ENCODE data around the gene PLEKHG3.

Gene PLEKHG3

DNA sequence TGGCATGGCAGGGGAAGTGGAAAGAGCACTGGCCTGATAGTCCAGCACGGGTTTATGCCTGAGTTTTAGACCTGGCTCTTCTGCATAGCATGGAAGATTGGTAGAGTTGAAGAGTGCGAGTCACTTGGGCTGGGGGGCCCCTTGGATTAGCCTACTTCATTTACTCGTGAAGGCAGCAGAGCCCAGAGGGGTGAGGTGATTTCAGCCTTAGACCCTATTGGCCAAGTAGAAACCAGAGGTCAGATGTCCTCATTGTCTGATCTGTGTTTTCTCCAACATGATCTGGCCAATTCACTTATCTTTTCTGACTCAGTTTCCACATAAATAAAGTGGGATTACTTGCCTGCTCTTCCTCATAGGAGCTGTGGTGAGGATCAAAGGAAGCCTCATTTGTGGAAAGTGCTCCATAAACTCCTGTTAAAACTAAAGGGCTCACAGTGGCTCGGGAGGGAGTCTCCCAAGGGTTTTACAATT lies 1.9 kb downstream of the PLEKHG3 start:
- no peak for DNase-seq (ENCODE audit: extremely low read depth in 1 of 2, low read depth in 1 of 2)

- DNase-seq (ENCODE audit: extremely low read depth in 1 of 2, low read depth in 1 of 2), result no peak
Measured at GRCh38 chr14:64706593-64707193, 2.5 kb downstream of the PLEKHG3 start.

DNA sequence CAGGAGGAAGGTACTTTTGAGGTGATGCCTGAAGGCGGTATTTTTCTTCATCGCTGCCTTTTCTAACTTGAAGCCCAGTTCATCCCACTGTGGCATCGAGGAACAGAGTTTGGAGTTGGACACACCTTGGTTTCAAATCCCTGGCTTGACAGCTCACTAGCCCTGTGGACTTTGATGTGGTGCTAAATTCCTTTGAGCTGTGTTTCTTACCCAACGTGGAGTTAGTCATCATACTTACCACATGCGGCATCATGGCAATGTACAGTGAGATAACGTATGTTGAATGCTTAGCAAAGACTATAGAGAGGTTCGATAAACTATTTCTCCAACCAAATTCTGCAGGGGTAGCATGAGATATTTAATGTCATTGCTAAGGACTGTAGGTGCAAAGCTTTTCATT lies 3.4 kb downstream of the PLEKHG3 start:
- no peak for DNase-seq (ENCODE audit: extremely low read depth in 1 of 2, low read depth in 1 of 2)

- DNase-seq (ENCODE audit: extremely low read depth in 1 of 2, low read depth in 1 of 2), result no peak
Measured at GRCh38 chr14:64708148-64709004, 4.2 kb downstream of the PLEKHG3 start.

GRCh38 chr14:64709126-64709525 lies 4.9 kb downstream of the PLEKHG3 start:
- DNase-seq (ENCODE audit: extremely low read depth in 1 of 2, low read depth in 1 of 2), result no peak

- no peak for DNase-seq (ENCODE audit: extremely low read depth in 1 of 2, low read depth in 1 of 2)
Measured at GRCh38 chr14:64711039-64711438, 6.8 kb downstream of the PLEKHG3 start.

GRCh38 chr14:64713677-64714076 lies 9.5 kb downstream of the PLEKHG3 start:
- no peak for DNase-seq (ENCODE audit: extremely low read depth in 1 of 2, low read depth in 1 of 2)

- no peak for DNase-seq (ENCODE audit: extremely low read depth in 1 of 2, low read depth in 1 of 2)
Measured at GRCh38 chr14:64714432-64715025, 10.3 kb downstream of the PLEKHG3 start.

DNA sequence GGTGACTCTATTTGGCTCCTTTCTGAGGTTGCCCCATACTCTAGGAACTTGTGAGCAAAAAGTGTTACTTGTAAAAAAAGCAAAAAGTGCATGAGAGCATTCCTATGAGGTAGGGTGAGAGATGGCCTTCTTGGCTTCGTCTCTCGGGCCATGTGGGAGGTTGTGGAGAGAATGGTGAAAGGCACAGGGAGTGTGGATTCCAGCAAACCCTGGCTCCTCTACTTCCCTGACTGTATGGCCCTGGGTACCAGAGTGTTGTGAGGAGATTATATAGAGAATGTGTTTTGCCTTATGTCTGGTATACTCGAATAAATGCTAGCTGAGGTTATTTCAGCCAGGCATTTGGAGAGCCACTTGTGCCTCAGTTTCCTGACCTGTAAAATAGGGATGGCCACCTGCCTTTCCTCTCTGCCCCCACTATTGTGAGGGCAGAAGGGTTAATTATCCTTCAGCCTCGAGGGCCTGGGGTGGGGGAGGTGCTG lies 11.0 kb downstream of the PLEKHG3 start:
- DNase-seq (ENCODE audit: extremely low read depth in 1 of 2, low read depth in 1 of 2), result no peak

DNA sequence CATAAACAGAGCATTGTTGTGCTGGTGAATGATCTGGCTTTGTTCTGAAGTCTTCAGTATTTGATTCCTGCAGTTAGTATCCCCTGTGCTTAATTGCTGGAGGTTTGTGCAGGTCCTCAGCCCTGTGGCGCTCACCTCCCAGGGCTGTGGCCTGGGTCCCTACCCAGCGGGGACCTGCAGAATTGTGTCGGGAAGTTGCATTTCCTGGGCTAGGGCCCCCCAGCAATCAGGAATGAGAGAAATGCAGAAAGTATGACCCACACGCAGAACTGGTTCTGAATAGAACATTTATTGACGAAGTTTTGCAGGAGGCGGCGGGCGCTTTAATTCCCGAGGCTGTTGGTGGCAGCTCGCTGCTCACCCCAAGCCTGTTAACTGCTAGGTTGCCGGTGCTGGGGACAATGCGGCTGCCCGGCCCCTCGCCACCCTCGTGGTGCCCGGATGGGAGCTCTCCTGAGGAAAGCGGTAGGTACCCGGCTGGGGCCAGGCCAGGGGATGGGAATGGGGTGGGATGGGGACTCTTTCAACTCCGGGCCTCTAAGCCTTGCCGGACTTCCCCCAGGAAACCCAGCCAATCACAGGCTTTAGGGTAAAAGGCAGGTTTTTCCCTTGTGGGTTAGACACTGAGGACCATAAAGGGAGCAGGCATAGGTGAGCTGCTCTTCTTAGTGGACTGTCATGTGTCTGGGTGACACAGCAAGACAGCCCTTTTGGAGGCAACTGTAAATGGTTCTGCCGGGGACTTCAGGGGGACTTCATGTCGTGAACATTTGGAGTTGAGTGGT lies 11.6 kb downstream of the PLEKHG3 start:
- DNase-seq (ENCODE audit: extremely low read depth in 1 of 2, low read depth in 1 of 2), result no peak

GRCh38 chr14:64717870-64718269 lies 13.6 kb downstream of the PLEKHG3 start:
- no peak for DNase-seq (ENCODE audit: extremely low read depth in 1 of 2, low read depth in 1 of 2)

DNA sequence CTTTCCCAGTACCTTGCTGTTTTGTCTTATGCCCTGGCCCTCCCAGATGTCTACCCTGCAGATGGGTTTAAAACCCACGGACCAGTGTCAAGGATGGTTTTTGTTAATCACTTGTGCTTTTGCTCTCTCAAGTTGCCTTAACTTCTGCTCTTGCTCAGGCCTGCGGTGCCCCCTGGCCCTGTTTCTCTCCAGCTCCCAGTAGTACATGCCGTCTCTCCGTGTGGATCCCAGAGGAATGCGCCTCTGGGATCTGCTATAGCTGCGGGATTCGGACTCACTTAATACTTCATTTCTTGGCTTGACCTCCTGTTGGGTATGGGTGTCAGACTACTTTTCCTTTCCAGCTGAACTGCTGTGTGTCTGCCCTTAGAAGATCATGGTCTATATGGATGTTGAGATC lies 14.5 kb downstream of the PLEKHG3 start:
- no peak for DNase-seq (ENCODE audit: extremely low read depth in 1 of 2, low read depth in 1 of 2)

DNA sequence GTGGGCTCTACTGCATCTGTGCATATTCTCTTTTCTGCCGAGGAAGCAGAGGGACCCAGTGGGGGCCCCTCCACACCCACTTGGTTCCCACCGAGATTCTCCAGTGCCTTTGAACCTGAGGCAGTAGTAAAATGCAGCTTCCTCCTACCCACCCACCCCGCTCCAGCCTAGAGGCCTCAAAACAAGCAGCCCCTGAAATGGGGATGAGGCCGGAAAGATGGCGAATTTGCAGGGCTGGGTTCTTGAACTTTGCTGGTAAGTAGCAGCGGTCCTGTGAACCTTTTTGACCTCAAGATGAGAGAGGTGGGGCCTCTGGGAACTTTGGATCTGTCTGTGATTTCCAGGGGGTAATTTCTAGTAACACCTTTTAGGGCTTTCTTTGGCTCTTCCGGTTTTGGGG lies 15.4 kb downstream of the PLEKHG3 start:
- no peak for DNase-seq (ENCODE audit: extremely low read depth in 1 of 2, low read depth in 1 of 2)

DNA sequence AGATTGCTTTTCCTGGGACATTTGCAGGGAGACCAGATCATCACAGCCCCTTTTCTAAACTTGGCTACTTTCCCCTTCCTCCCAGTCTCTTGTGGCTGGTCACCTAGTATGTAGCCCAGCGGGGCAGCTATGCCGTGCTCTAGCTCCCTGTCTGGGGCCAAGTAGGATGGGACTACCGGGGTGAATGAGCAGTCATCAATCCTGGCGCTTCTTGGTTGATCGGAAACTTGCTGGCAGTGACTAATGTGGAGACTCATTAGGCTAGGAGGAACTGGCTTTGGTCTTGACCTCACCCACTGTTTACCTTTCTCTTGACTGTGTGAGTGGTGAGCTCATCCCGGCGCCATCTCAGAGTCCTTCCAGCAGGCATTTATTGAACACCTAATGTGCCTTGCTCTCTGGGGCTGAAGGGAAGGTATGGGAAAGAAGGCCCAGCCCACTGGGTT lies 15.9 kb downstream of the PLEKHG3 start:
- DNase-seq (ENCODE audit: extremely low read depth in 1 of 2, low read depth in 1 of 2), result no peak

DNA sequence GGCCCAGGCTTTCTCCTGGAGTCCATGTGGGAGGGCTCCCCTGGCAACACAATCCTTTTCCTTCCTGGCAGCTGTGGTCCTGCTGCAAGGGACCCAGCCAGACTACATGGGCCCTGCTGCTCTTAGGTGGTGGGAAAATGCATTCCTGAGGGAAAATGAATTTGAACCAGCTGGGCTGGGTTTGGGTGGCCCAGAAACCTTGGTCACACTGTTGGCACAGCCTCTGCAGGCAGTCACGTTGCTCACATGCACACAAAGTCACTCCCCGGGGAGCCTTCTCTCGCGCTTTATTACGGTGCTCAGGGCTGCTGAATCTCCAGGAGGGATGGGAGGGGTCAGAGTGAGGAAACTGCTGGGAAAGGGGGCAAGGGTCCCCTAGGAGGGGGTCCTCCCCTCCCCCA lies 17.2 kb downstream of the PLEKHG3 start:
- DNase-seq (ENCODE audit: extremely low read depth in 1 of 2, low read depth in 1 of 2), result no peak

- DNase-seq (ENCODE audit: extremely low read depth in 1 of 2, low read depth in 1 of 2), result no peak
Measured at GRCh38 chr14:64721899-64722298, 17.7 kb downstream of the PLEKHG3 start.

DNA sequence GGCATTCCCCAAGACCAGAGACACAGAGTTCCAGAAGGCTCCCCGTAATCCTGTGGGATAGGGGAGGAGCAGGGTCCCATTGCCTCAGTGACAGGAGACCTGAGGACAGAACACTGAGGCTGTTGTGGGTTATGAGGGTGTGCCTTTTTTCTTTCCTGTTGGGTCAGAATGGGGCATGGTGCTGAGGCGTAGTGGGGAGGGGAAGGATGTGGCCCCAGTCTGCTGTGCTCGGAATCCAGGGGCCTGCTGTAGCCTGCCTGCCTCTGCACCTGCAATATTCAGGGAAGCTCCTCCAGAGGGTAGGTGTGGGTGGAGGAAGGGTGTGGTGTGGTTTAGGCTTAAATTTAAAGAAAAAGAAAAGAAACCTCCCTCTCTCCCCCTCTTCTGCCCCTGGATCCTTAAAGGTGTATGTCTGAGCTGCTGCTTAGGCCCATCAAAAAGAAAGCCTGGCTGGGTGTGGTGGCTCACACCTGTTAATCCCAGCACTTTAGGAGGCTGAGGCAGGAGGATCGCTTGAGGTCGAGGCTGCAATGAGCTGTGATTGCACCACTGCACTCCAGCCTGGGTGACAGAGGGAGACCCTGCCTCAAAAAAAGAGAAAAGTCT lies 18.7 kb downstream of the PLEKHG3 start:
- no peak for DNase-seq (ENCODE audit: extremely low read depth in 1 of 2, low read depth in 1 of 2)

GRCh38 chr14:64723691-64724577 lies 19.7 kb downstream of the PLEKHG3 start:
- DNase-seq (ENCODE audit: extremely low read depth in 1 of 2, low read depth in 1 of 2), result no peak

- no peak for DNase-seq (ENCODE audit: extremely low read depth in 1 of 2, low read depth in 1 of 2)
Measured at GRCh38 chr14:64724578-64724930, 20.3 kb downstream of the PLEKHG3 start.
